ENCODE data around the gene SELPLG.
A peak's percentile ranks its signal among the peaks of the same experiment; 100 is the strongest.

The SELPLG gene

DNA sequence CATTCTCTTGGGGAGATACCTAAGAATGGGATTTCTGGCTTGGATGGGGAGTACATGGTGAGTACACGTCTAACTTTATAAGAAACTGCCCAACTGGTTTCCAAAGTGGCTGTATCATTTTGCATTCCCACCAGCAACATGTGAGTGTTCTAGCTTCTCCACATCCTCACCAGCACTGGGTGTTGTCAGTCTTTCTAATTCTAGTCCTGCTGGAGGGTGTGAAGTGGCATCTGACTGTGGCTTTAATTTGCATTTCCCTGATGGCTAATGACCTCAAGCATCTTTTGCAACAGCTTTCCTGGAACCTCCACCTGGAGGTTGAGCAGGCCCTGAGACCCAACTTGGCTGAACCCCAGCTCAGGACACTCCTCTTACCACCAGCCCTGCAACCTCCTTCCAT, 17.8 kb downstream of the SELPLG start:
- in situ Hi-C loops (cut with MboI; ENCODE audit: low pct_unique_long_range_greater_than_20kb, low sequenced_read_pairs, unreplicated experiment) = loop anchor here (5.0 kb wide), 1 partner anchor 49 kb away; no protein-coding TSS in a partner anchor
- no peak for DNase-seq (ENCODE audit: low spot score)
- TF ChIP-seq, protein P1, sequence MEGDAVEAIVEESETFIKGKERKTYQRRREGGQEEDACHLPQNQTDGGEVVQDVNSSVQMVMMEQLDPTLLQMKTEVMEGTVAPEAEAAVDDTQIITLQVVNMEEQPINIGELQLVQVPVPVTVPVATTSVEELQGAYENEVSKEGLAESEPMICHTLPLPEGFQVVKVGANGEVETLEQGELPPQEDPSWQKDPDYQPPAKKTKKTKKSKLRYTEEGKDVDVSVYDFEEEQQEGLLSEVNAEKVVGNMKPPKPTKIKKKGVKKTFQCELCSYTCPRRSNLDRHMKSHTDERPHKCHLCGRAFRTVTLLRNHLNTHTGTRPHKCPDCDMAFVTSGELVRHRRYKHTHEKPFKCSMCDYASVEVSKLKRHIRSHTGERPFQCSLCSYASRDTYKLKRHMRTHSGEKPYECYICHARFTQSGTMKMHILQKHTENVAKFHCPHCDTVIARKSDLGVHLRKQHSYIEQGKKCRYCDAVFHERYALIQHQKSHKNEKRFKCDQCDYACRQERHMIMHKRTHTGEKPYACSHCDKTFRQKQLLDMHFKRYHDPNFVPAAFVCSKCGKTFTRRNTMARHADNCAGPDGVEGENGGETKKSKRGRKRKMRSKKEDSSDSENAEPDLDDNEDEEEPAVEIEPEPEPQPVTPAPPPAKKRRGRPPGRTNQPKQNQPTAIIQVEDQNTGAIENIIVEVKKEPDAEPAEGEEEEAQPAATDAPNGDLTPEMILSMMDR (IDR thresholded peaks at IDR 0.05; ENCODE audit: extremely low read depth, insufficient read depth, missing control alignments) = no peak

DNA sequence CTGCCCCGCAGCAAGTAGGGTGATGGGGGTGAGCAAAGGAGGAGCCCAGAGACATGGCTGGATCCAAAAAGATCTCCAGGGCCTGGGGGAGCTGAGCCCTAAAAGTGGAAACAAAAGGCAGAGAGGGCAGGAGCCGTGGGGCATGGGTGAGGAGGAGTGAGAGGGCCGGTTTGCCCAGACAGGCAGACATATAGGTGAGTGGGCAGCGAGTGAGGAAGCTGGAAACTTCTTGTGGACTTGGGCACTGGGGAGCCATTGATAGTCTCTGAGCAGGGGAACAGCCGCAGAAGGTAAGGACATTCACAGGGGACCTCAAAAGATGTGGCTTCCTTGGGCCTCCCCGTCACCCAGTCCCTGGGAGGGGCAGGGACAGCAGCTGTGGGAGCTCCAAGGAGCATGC, 19.1 kb downstream of the SELPLG start:
- TF ChIP-seq, protein P1 (IDR thresholded peaks at IDR 0.05; ENCODE audit: extremely low read depth, insufficient read depth, missing control alignments) = no peak
- in situ Hi-C loops (cut with MboI; ENCODE audit: low pct_unique_long_range_greater_than_20kb, low sequenced_read_pairs, unreplicated experiment) = loop anchor here (5.0 kb wide), 1 partner anchor 47 kb away; no protein-coding TSS in a partner anchor
- DNase-seq (ENCODE audit: low spot score) = no peak

DNA sequence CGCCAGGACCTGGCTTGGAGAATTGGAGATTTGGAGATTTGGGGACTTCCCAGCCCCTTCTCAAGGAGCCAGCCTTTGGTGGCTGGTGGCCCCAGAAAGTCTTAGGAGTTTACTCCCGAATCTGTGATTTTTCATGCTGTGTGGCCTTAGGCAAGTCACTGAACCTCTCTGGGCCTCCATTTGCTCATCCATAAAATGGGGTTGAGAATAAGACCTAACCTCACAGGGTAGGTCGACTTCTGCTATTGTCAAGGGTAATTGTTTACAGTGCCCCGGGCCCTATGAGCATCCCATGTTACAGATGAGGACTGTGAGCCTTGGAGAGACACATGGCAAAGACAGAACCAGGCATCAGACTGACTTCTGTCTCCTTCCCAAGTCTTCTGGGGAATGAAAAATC, 19.7 kb downstream of the SELPLG start:
- in situ Hi-C loops (cut with MboI; ENCODE audit: low pct_unique_long_range_greater_than_20kb, low sequenced_read_pairs, unreplicated experiment) = no loop called here
- DNase-seq (ENCODE audit: low spot score) = no peak
- TF ChIP-seq, protein P1 (IDR thresholded peaks at IDR 0.05; ENCODE audit: extremely low read depth, insufficient read depth, missing control alignments) = no peak

DNA sequence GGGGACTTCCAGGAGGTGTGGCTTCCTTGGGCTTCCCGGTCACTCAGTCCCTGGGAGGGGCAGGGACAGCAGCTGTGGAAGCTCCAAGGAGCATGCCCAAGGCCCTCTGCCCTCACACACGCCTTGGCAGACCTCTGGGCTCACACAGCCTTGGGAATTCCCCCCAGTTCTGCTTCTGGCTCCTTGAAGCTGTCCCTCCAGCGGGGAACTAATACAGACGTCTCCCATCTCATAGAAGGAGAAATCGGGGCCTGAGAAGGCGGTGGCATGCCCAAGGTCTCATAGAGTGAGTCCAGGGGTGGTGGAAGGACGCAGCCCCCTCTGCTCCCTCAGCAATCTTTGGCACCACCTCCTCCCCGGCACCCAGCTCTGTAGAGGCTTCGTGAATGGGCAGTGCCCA, 20.1 kb downstream of the SELPLG start:
- in situ Hi-C loops (cut with MboI; ENCODE audit: low pct_unique_long_range_greater_than_20kb, low sequenced_read_pairs, unreplicated experiment) = no loop called here
- TF ChIP-seq, protein P1 (IDR thresholded peaks at IDR 0.05; ENCODE audit: extremely low read depth, insufficient read depth, missing control alignments) = no peak
- DNase-seq (ENCODE audit: low spot score) = no peak

DNA sequence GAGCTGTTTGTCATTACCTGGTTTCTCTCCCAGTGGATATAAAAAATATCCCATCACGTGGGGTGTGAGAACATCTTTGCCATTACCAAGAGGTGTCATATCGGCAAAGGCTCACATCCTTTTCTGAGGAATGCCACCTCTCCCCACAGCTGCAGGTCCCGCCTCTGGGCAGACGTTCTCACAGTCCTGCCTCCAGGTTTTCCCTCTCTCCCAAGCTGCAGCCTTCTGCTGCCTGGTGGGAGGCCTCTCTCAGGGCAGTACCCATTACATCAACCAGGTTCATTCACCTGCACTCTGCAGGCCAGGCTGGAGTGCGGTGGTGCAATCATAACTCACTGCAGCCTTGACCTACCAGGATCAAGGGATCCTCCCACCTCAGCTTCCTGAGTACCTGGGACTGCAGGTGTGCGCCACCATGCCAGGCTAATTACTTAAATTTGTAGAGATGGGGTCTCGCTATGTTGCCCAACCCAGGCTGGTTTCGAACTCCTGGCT, 20.9 kb downstream of the SELPLG start:
- in situ Hi-C loops (cut with MboI; ENCODE audit: low pct_unique_long_range_greater_than_20kb, low sequenced_read_pairs, unreplicated experiment) = no loop called here
- DNase-seq (ENCODE audit: low spot score) = no peak
- TF ChIP-seq, protein P1 (IDR thresholded peaks at IDR 0.05; ENCODE audit: extremely low read depth, insufficient read depth, missing control alignments) = no peak

DNA sequence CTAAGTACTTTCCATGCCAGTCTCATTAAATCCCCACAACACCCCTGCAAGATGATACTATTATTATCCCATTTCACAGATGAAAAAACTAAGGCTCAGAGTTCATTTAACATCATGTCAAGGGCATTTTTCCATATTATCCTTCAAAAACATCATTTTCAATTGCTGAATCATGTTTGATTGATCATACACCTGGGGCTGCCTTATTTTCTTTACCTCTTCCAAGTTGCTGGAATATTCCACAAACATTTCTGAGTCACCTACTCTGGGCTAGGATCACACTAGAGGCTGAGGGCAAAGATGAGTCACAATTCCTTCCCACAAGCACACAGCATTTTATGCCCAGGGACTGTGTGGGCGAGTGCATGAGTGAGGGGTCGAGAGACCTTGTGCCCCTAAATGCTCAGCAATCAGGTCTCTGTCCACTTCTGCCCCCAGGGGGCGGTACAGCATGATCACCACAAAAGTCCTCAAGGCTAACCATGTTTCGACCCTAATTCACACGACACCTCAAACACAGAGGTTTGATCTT, 21.7 kb downstream of the SELPLG start:
- DNase-seq (ENCODE audit: low spot score) = no peak

More for the DNA sequence above, 21.7 kb downstream of the SELPLG start:
- in situ Hi-C loops (cut with MboI; ENCODE audit: low pct_unique_long_range_greater_than_20kb, low sequenced_read_pairs, unreplicated experiment) = no loop called here
- TF ChIP-seq, protein P1 (IDR thresholded peaks at IDR 0.05; ENCODE audit: extremely low read depth, insufficient read depth, missing control alignments) = peak; percentile 46
